Mesenchymal stem cell (in vitro differentiated cells and primary cell): ENCODE data around the gene SLCO2A1.

Experiments
- DNase-seq: peaks from one replicate; pipeline ENCODE4 v3.0.0-alpha.2; 2013
- H2AFZ ChIP-seq: one replicate; pipeline ENCODE4 v1.6.1; 2013; ENCODE audit warnings: low read depth, mild to moderate bottlenecking, control low read depth, inconsistent platforms, low read length, moderate library complexity
- H2AK5ac ChIP-seq: 2 replicates; pipeline ENCODE4 v1.6.1; 2013; ENCODE audit warnings: low read length, moderate library complexity, mild to moderate bottlenecking, inconsistent platforms; ENCODE audit not compliant: severe bottlenecking
- H2BK120ac ChIP-seq: one replicate; pipeline ENCODE4 v1.6.1; 2013; ENCODE audit warnings: low read depth, mild to moderate bottlenecking, inconsistent platforms, low read length, moderate library complexity
- H2BK12ac ChIP-seq, 2 experiments: one replicate each; pipeline ENCODE4 v1.6.1; 2013; ENCODE audit warnings: inconsistent platforms in 2 of 2, low read length in 2 of 2, mild to moderate bottlenecking in 2 of 2, moderate library complexity in 2 of 2, control low read depth in 1 of 2
- H2BK15ac ChIP-seq: one replicate; pipeline ENCODE4 v1.6.1; 2013; ENCODE audit warnings: mild to moderate bottlenecking, low read depth, inconsistent platforms; ENCODE audit not compliant: poor library complexity, severe bottlenecking
- H2BK5ac ChIP-seq: 2 replicates; pipeline ENCODE4 v1.6.1; 2013; ENCODE audit warnings: low read depth, mild to moderate bottlenecking, low read length, control low read depth, inconsistent platforms; ENCODE audit not compliant: poor library complexity, severe bottlenecking
- H3K14ac ChIP-seq, 2 experiments: one replicate each; pipeline ENCODE4 v1.6.1; 2013; ENCODE audit warnings: inconsistent platforms in 2 of 2, low read length in 2 of 2, control low read depth in 1 of 2, mild to moderate bottlenecking in 1 of 2, moderate library complexity in 1 of 2
- H3K18ac ChIP-seq, 2 experiments: one replicate each; pipeline ENCODE4 v1.6.1; 2013; ENCODE audit warnings: inconsistent platforms in 2 of 2, low read length in 2 of 2, control low read depth in 1 of 2, low read depth in 1 of 2, mild to moderate bottlenecking in 1 of 2
- H3K23ac ChIP-seq, 2 experiments: one replicate each; pipeline ENCODE4 v1.6.1; 2013; ENCODE audit warnings: inconsistent platforms in 2 of 2, low read length in 2 of 2, mild to moderate bottlenecking in 2 of 2, moderate library complexity in 2 of 2, control low read depth in 1 of 2
- H3K27ac ChIP-seq: 2 replicates; pipeline ENCODE4 v1.5.1; 2013; ENCODE audit warnings: mild to moderate bottlenecking, moderate library complexity, low read length, control low read depth, inconsistent platforms; ENCODE audit not compliant: poor library complexity, severe bottlenecking
- H3K27me3 ChIP-seq, 2 experiments: 2 replicates each; pipeline versions ENCODE4 v1.6.1 to v1.7.0; 2013; ENCODE audit warnings: low read length in 2 of 2, mild to moderate bottlenecking in 2 of 2, moderate library complexity in 2 of 2, control low read depth in 1 of 2, inconsistent platforms in 1 of 2; ENCODE audit not compliant: control insufficient read depth in 1 of 2, insufficient read depth in 1 of 2
- H3K36me3 ChIP-seq, 2 experiments: 2 replicates each; pipeline versions ENCODE4 v1.6.1 to v1.7.0; 2013; ENCODE audit warnings: low read length in 2 of 2, control low read depth in 1 of 2, inconsistent platforms in 1 of 2, low read depth in 1 of 2, mild to moderate bottlenecking in 1 of 2; ENCODE audit not compliant: insufficient read depth in 2 of 2, control insufficient read depth in 1 of 2
- H3K4ac ChIP-seq, 2 experiments: one replicate each; pipeline ENCODE4 v1.6.1; 2013; ENCODE audit warnings: inconsistent platforms in 2 of 2, low read length in 2 of 2, mild to moderate bottlenecking in 2 of 2, moderate library complexity in 2 of 2, control low read depth in 1 of 2, low read depth in 1 of 2
- H3K4me1 ChIP-seq: 2 replicates; pipeline ENCODE4 v1.6.1; 2013; ENCODE audit warnings: low read depth, low read length, control low read depth; ENCODE audit not compliant: control insufficient read depth, insufficient read depth
- H3K4me2 ChIP-seq: 2 replicates; pipeline ENCODE4 v1.6.1; 2013; ENCODE audit warnings: low read length, mild to moderate bottlenecking, inconsistent platforms; ENCODE audit not compliant: poor library complexity, severe bottlenecking
- H3K4me3 ChIP-seq, 2 experiments: 2 replicates each; pipeline versions ENCODE4 v1.5.1 to v1.7.0; 2013; ENCODE audit warnings: low read length in 2 of 2, mild to moderate bottlenecking in 2 of 2, control low read depth in 1 of 2, low read depth in 1 of 2; ENCODE audit not compliant: insufficient read depth in 1 of 2
- H3K79me1 ChIP-seq: replicated peaks from 2 replicates; pipeline ENCODE4 v1.6.1; 2013; ENCODE audit warnings: mild to moderate bottlenecking, control low read depth, low read length, inconsistent platforms; ENCODE audit not compliant: poor library complexity, severe bottlenecking
- H3K9ac ChIP-seq: 2 replicates; pipeline ENCODE4 v1.7.0; 2013; ENCODE audit warnings: mild to moderate bottlenecking, low read length, moderate library complexity
- H3K9me3 ChIP-seq: 2 replicates; pipeline ENCODE4 v1.7.0; 2013; ENCODE audit warnings: mild to moderate bottlenecking, low read length; ENCODE audit not compliant: control insufficient read depth
- H4K8ac ChIP-seq: one replicate; pipeline ENCODE4 v1.6.1; 2013; ENCODE audit warnings: inconsistent platforms, mild to moderate bottlenecking, low read length, moderate library complexity
- H4K91ac ChIP-seq: one replicate; pipeline ENCODE4 v1.6.1; 2013; ENCODE audit warnings: mild to moderate bottlenecking, low read length, inconsistent platforms
- WGBS: methylation state at CpG from one replicate; pipeline ENCODE4 v1.1.7; 2013; ENCODE audit warnings: mixed read lengths; 5-methylcytosine and 5-hydroxymethylcytosine counted together

Gene SLCO2A1

DNA sequence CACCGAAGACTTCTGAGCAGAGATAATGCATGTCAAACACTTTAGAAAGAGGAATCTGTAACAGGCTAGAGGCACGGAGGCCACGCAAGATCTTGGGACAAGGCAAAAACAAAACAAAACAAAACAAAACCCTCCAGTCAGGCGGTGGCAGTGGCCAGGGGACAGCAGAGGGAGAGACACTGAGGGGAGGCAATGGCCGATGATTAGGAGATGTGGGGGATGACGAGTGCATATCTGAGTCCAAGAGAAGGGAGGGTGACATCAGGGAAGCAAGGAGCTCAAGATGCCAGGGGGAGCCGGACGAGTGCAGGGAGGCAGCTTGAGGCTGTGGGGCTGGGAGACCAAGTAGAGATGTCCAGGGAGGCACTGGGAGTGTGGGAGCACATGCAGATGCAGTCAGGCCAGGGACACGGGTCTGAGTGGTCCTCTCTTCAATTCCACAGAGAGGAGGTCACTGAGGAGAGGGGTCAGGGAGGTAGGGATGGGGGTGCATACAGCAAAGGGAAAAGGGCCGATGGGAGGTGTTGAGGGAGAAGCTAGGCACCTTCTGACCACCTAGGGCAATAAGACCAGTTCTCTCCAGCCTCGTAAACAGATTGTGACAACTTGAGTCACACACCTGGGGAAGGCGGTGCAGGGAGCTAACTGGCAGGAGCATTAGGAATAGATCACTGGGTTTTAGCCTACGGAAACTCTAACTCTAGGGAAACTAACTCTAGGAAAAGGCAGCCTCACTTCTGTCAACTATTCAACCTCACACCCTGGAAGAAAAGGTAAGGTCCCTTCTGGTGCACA, 29.6 kb downstream of the SLCO2A1 start:
- H3K27me3 ChIP-seq, result peaks cover 26 to 30% of the 10 kb centered on the region in 2 experiments
- H3K9me3 ChIP-seq, result peaks cover 5% of the 10 kb centered on the region
- H2BK5ac ChIP-seq, result no peak overlapping the region
- no peak overlapping the region for H2AK5ac ChIP-seq
- no peak overlapping the region for H2BK120ac ChIP-seq
- no peak overlapping the region for H3K4me3 ChIP-seq
- no peak overlapping the region for H4K91ac ChIP-seq
- no peak overlapping the region for H3K4ac ChIP-seq
- H3K9ac ChIP-seq, result no peak overlapping the region
- 78% methylated on average over 11 of the region's 13 CpGs for WGBS
- no peak overlapping the region for H2BK12ac ChIP-seq
- H3K4me2 ChIP-seq, result no peak overlapping the region
- H4K8ac ChIP-seq, result no peak overlapping the region
- peak overlapping the region in 1 of 2 experiments; percentile 5 for H3K14ac ChIP-seq
- no peaks in the 10 kb centered on the region for H3K4me1 ChIP-seq
- no peak overlapping the region for H2AFZ ChIP-seq
- no peak for DNase-seq
- H2BK15ac ChIP-seq, result no peak overlapping the region
- no peak overlapping the region for H3K23ac ChIP-seq
- no peaks in the 10 kb centered on the region for H3K36me3 ChIP-seq
- H3K79me1 ChIP-seq, result no peaks in the 10 kb centered on the region
- H3K18ac ChIP-seq, result no peak overlapping the region
- no peak overlapping the region for H3K27ac ChIP-seq

DNA sequence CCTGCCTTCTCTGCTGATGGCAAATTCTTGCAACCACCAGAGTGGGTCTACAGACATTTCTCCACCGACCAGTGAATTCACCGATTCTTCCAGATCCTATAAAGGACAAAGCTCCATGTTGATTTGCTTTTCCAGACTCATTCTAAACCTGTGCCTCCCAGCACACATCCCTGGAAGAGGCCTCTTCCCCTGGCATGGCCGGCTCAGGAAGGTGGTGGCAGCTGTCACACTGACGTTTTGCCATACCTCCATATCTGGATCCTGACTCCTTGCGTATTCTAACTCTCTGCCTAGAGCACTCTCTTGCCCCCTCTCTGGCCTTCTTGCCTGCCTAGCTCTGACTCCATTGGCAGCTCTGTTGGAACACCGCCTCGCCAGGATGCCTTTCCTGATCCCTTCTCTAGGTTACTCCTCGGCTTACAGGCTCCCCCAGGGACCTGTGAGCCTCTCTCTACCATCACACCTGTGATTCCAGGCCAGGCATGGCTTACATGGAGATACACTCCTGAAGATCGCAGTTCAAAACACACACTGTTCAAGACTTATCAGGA, 31.0 kb downstream of the SLCO2A1 start:
- H3K4me2 ChIP-seq, result no peak overlapping the region
- no peak overlapping the region for H2AK5ac ChIP-seq
- no peak overlapping the region for H2BK15ac ChIP-seq
- no peak overlapping the region for H4K8ac ChIP-seq
- H3K4ac ChIP-seq, result no peak overlapping the region
- no peak overlapping the region for H2AFZ ChIP-seq
- H3K79me1 ChIP-seq, result no peaks in the 10 kb centered on the region
- H3K9me3 ChIP-seq, result no peaks in the 10 kb centered on the region
- H3K4me1 ChIP-seq, result no peaks in the 10 kb centered on the region
- peaks cover 30% of the 10 kb centered on the region in 2 experiments for H3K27me3 ChIP-seq
- WGBS, result 77% methylated on average over 9 of the region's 9 CpGs
- no peak for DNase-seq
- H2BK12ac ChIP-seq, result no peak overlapping the region
- no peak overlapping the region for H2BK5ac ChIP-seq
- H3K23ac ChIP-seq, result no peak overlapping the region
- H3K4me3 ChIP-seq, result no peak overlapping the region
- no peaks in the 10 kb centered on the region for H3K36me3 ChIP-seq
- H3K14ac ChIP-seq, result no peak overlapping the region
- no peak overlapping the region for H3K18ac ChIP-seq
- no peak overlapping the region for H2BK120ac ChIP-seq
- no peak overlapping the region for H4K91ac ChIP-seq
- H3K27ac ChIP-seq, result no peak overlapping the region
- H3K9ac ChIP-seq, result no peak overlapping the region

DNA sequence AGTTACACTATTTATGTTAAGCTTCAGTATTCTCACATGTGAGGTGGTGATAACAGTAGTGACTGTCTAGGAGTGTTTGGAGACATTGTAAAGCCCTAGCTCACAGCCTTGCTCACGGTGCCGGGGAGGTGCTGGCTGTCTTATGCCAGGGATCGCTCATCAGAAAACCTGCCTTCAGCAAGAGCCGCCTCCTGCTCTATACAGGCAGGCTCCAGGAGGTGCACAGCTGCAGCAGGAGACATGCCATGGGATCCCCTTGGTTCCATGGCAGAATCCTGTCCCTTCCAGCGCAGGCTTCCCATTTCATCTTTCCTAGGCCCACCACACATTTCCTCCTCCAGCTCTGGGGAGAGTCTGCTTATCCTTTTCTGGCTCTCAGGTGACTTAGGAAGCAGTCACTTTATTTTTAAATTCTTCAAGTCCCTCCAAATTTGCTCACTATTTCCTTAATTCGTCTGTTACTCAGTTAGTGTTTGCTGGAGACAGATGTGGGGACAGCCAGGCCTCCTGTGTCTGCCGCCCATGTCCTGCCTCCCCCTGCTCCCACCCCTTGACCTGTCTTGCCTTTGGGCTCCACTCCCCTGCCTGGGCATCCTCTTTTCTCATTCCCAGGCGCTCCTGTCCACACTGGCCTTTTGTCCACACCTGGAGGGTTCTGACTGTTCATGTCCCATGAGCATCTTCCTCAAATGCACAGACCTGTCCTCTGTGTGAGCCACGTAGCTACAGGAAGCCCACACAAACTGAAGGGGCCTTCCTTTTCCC, 31.7 kb downstream of the SLCO2A1 start:
- no peak overlapping the region for H2AK5ac ChIP-seq
- H3K9me3 ChIP-seq, result no peaks in the 10 kb centered on the region
- H3K79me1 ChIP-seq, result no peaks in the 10 kb centered on the region
- H2BK12ac ChIP-seq, result no peak overlapping the region
- 83% methylated on average over 9 of the region's 9 CpGs for WGBS
- no peak overlapping the region for H3K4me2 ChIP-seq
- no peak for DNase-seq
- no peak overlapping the region for H2BK5ac ChIP-seq
- H2BK15ac ChIP-seq, result no peak overlapping the region
- H2AFZ ChIP-seq, result no peak overlapping the region
- no peak overlapping the region for H2BK120ac ChIP-seq
- no peak overlapping the region for H3K18ac ChIP-seq
- H3K9ac ChIP-seq, result no peak overlapping the region
- H3K4me1 ChIP-seq, result no peaks in the 10 kb centered on the region
- peaks cover 30% of the 10 kb centered on the region in 2 experiments for H3K27me3 ChIP-seq
- H3K23ac ChIP-seq, result no peak overlapping the region
- no peak overlapping the region for H3K4me3 ChIP-seq
- no peak overlapping the region for H3K14ac ChIP-seq
- H3K36me3 ChIP-seq, result no peaks in the 10 kb centered on the region
- H4K91ac ChIP-seq, result no peak overlapping the region
- H4K8ac ChIP-seq, result no peak overlapping the region
- no peak overlapping the region for H3K27ac ChIP-seq
- H3K4ac ChIP-seq, result no peak overlapping the region

DNA sequence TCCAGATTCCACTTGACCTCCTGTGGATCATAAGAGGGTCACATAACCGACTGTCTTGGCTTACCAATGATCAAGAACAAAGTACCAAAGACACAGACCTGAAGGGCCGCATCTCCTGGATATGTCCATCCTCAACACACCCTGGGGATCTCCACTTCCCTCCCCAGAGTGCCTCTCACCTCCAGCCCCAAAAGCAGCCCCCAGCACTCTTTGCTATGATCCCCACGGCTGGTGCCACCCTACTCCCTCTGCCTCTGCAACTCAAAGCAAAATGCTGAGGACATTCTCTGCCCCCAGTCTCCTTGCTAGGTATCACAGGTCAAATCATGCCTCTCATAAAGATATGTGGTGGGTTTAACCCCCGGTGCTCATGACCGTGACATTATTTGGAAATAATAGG, 32.7 kb downstream of the SLCO2A1 start:
- Histone ChIP-seq H2AFZ (no peak overlapping the region), H3K27ac (no peak overlapping the region), H4K91ac (no peak overlapping the region), H3K9me3 (no peaks in the 10 kb centered on the region), H3K36me3 (no peaks in the 10 kb centered on the region), H3K4me3 (no peak overlapping the region), H2BK12ac (no peak overlapping the region), H2BK15ac (no peak overlapping the region), H3K4me1 (no peaks in the 10 kb centered on the region), H4K8ac (no peak overlapping the region), H3K4me2 (no peak overlapping the region), H3K27me3 (peaks cover 30% of the 10 kb centered on the region in 2 experiments), H2AK5ac (no peak overlapping the region), H3K14ac (no peak overlapping the region), H2BK120ac (no peak overlapping the region), H3K23ac (no peak overlapping the region), H3K18ac (no peak overlapping the region), H3K4ac (no peak overlapping the region), H2BK5ac (no peak overlapping the region), H3K9ac (no peak overlapping the region), H3K79me1 (no peaks in the 10 kb centered on the region)
- WGBS, result 90% methylated on average over 5 of the region's 5 CpGs
- DNase-seq, result no peak
